HepG2 (cell line): ENCODE data around the gene SAA4.

Experiments
- ATRX ChIP-seq: sonication (generic); formaldehyde crosslinking; IDR thresholded peaks from 2 replicates; pipeline ENCODE4 v1.4.0; 2020; ENCODE audit warnings: missing genetic modification reagents, borderline replicate concordance
- CEBPB ChIP-seq: IDR thresholded peaks from 2 replicates; pipeline ENCODE4 v1.6.1; 2011; ENCODE audit warnings: low read depth, low read length, improper control_type of control experiment, borderline replicate concordance
- EP300 ChIP-seq, 3 experiments: sonication (generic) in 1 of 3; formaldehyde crosslinking in 1 of 3; IDR thresholded peaks; 2 replicates each; pipeline versions ENCODE4 v1.5.1 to v1.6.1; 2011 to 2020; ENCODE audit warnings: low read depth in 2 of 3, low read length in 2 of 3, borderline replicate concordance in 1 of 3, improper control_type of control experiment in 1 of 3, mild to moderate bottlenecking in 1 of 3, missing genetic modification reagents in 1 of 3, moderate library complexity in 1 of 3
- FOXM1 ChIP-seq: sonication (generic); formaldehyde crosslinking; IDR thresholded peaks from 2 replicates; pipeline ENCODE4 v1.5.0; 2020; ENCODE audit warnings: missing genetic modification reagents
- HDAC2 ChIP-seq: sonication (generic); formaldehyde crosslinking; IDR thresholded peaks from 2 replicates; pipeline ENCODE4 v1.4.0; 2020; ENCODE audit warnings: missing genetic modification reagents
- JUNB ChIP-seq: sonication (generic); formaldehyde crosslinking; IDR thresholded peaks from 2 replicates; pipeline ENCODE4 v1.8.0; 2022; ENCODE audit warnings: missing genetic modification reagents, mild to moderate bottlenecking, borderline replicate concordance
- MATR3 ChIP-seq: sonication (generic); formaldehyde crosslinking; IDR thresholded peaks from 2 replicates; pipeline ENCODE4 v1.4.0; 2020; ENCODE audit warnings: missing genetic modification reagents
- POLR2A ChIP-seq, 2 experiments: IDR thresholded peaks; 2 replicates each; pipeline ENCODE4 v1.6.1; 2011; ENCODE audit warnings: low read depth in 2 of 2, low read length in 2 of 2, mild to moderate bottlenecking in 1 of 2, moderate library complexity in 1 of 2; ENCODE audit not compliant: insufficient read depth in 1 of 2
- SMARCC2 ChIP-seq: fragments of 450-650 bp; IDR thresholded peaks from 2 replicates; pipeline ENCODE4 v1.6.1; 2017; ENCODE audit warnings: antibody characterized with exemption, mild to moderate bottlenecking
- ZBTB20 ChIP-seq: sonication (generic); formaldehyde crosslinking; IDR thresholded peaks from 2 replicates; pipeline ENCODE4 v1.8.1; 2023; ENCODE audit warnings: missing genetic modification reagents, low read depth, mild to moderate bottlenecking, borderline replicate concordance
- ZBTB21 ChIP-seq: sonication (generic); formaldehyde crosslinking; IDR thresholded peaks from 2 replicates; pipeline ENCODE4 v1.4.0; 2020; ENCODE audit warnings: missing genetic modification reagents
- TF ChIP-seq, protein P1 (sequence below): sonication (generic); formaldehyde crosslinking; IDR thresholded peaks from 2 replicates; pipeline ENCODE4 v1.5.0; 2020; ENCODE audit warnings: mild to moderate bottlenecking, missing genetic modification reagents, moderate library complexity

DNA sequence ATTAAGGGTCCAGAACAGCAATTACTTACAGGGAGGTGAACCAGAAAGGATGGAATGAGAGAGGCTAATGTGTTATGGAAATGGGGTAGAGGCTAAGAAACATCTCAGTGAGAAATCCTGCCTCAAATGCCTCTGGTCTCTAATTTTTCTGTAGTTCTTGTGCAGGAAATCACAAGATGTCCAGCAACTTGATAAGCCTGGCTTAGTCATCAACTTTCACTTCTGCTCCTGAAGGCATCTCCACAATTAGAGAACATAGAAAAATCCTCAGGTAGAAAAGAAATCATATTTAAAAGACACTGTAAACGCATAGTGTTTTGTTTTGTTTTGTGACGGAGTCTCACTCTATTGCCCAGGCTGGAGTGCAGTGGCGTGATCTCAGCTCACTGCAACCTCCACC is 45.2 kb downstream of the SAA4 start:
- TF ChIP-seq JUNB (CRISPR knock-in tag) (no peak), ZBTB20 (CRISPR knock-in tag) (no peak), HDAC2 (CRISPR knock-in tag) (no peak), CEBPB (no peak), FOXM1 (CRISPR knock-in tag) (no peak), ZBTB21 (no peak), POLR2A (IDR thresholded peaks at IDR 0.05; ENCODE audit: insufficient read depth in 1 of 2, low read depth in 2 of 2, low read length in 2 of 2) (no peak), EP300 (IDR thresholded peaks at IDR 0.05; ENCODE audit: low read depth in 2 of 2, low read length in 2 of 2) (no peak), EP300 (CRISPR knock-in tag; IDR thresholded peaks at IDR 0.05; ENCODE audit: borderline replicate concordance) (no peak), ATRX (CRISPR knock-in tag) (no peak), MATR3 (no peak), SMARCC2 (no peak)
- TF ChIP-seq, protein P1, sequence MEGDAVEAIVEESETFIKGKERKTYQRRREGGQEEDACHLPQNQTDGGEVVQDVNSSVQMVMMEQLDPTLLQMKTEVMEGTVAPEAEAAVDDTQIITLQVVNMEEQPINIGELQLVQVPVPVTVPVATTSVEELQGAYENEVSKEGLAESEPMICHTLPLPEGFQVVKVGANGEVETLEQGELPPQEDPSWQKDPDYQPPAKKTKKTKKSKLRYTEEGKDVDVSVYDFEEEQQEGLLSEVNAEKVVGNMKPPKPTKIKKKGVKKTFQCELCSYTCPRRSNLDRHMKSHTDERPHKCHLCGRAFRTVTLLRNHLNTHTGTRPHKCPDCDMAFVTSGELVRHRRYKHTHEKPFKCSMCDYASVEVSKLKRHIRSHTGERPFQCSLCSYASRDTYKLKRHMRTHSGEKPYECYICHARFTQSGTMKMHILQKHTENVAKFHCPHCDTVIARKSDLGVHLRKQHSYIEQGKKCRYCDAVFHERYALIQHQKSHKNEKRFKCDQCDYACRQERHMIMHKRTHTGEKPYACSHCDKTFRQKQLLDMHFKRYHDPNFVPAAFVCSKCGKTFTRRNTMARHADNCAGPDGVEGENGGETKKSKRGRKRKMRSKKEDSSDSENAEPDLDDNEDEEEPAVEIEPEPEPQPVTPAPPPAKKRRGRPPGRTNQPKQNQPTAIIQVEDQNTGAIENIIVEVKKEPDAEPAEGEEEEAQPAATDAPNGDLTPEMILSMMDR (CRISPR knock-in tag): no peak
